Spleen (tissue), 11 donors: ENCODE data around the gene CYP4F3. TPM values are rescaled to one million over a fixed set of nuclear protein-coding genes. Genes with fewer than 3 reads are reported as not detected.

Experiments used
- DNase-seq: peaks from one replicate; pipeline ENCODE4 v3.0.0-alpha.2; 2020
- H3K27ac ChIP-seq, 8 donors: fragments of 200-600 bp; sonication (generic) in 7 of 8; 1 replicate in 4 of 8; 2 replicates in 4 of 8; pipeline versions ENCODE4 v1.5.0 to v1.8.0; 2016 to 2021; ENCODE audit warnings: inconsistent platforms in 4 of 8, mild to moderate bottlenecking in 4 of 8, moderate library complexity in 1 of 8
- H3K27me3 ChIP-seq, 7 donors: fragments of 200-600 bp; sonication (generic) in 6 of 7; replicated peaks in 1 of 7; 1 replicate in 4 of 7; 2 replicates in 3 of 7; pipeline versions ENCODE4 v1.5.0 to v1.8.0; 2016 to 2021; ENCODE audit warnings: inconsistent platforms in 3 of 7, mild to moderate bottlenecking in 1 of 7
- H3K36me3 ChIP-seq, 6 donors: fragments of 200-600 bp; sonication (generic) in 5 of 6; 1 replicate in 4 of 6; 2 replicates in 2 of 6; pipeline versions ENCODE4 v1.5.0 to v1.8.0; 2016 to 2021; ENCODE audit warnings: inconsistent platforms in 2 of 6
- H3K4me1 ChIP-seq, 6 donors: fragments of 200-600 bp; sonication (generic) in 5 of 6; 1 replicate in 3 of 6; 2 replicates in 3 of 6; pipeline versions ENCODE4 v1.5.0 to v1.8.0; 2016 to 2021; ENCODE audit warnings: inconsistent platforms in 3 of 6
- H3K4me3 ChIP-seq, 8 donors: fragments of 200-600 bp; sonication (generic) in 7 of 8; 1 replicate in 4 of 8; 2 replicates in 4 of 8; pipeline versions ENCODE4 v1.5.0 to v1.8.0; 2016 to 2021; ENCODE audit warnings: inconsistent platforms in 4 of 8, mild to moderate bottlenecking in 4 of 8, moderate library complexity in 2 of 8
- H3K9me3 ChIP-seq, 8 donors: fragments of 200-600 bp; sonication (generic) in 7 of 8; 1 replicate in 4 of 8; 2 replicates in 4 of 8; pipeline versions ENCODE4 v1.5.0 to v1.8.0; 2016 to 2021; ENCODE audit warnings: inconsistent platforms in 4 of 8
- CTCF ChIP-seq, 11 experiments: fragments of 200-600 bp in 7 of 11; fragments of 450-650 bp in 4 of 11; sonication (generic) in 4 of 11; IDR thresholded peaks in 8 of 11; conservative IDR thresholded peaks in 3 of 11; 1 replicate in 7 of 11; 2 replicates in 4 of 11; pipeline versions ENCODE4 v1.4.0 to v1.8.0; 2016 to 2021; ENCODE audit warnings: antibody characterized with exemption in 11 of 11, inconsistent platforms in 4 of 11, mild to moderate bottlenecking in 1 of 11
- POLR2A ChIP-seq, 3 donors: fragments of 450-650 bp; IDR thresholded peaks; one replicate each; pipeline ENCODE4 v1.5.1; 2017; ENCODE audit warnings: antibody characterized with exemption in 3 of 3, mild to moderate bottlenecking in 1 of 3
- POLR2AphosphoS5 ChIP-seq, 3 donors: sonication (generic); formaldehyde crosslinking; IDR thresholded peaks; one replicate each; pipeline ENCODE4 v1.5.1; 2017; ENCODE audit warnings: antibody characterized with exemption in 3 of 3
- WGBS, 5 donors: extraction: QIAGEN DNeasy Blood & Tissue Kit in 3 of 5; methylation state at CpG; one replicate each; pipeline versions ENCODE4 v1.1.5 to v1.1.7; 2013 to 2018; 5-methylcytosine and 5-hydroxymethylcytosine counted together
- intact Hi-C: fragments of 100-400 bp; cut with DNase I; formaldehyde crosslinking; loops from one replicate; pipeline ENCODE4 v1.15.0; 2023; ENCODE audit warnings: low total_unique reads
- polyA plus RNA-seq, 3 donors: library from polyadenylated mRNA; stranded (reverse); fragments of 200-250 nt; gene quantifications; one replicate each; pipeline ENCODE4 v1.2.1, GENCODE V29; 2013
- total RNA-seq, 7 donors: library from RNA; depleted of rRNA in 3 of 7; stranded (reverse); fragments of >200 nt in 3 of 7; fragmentation: NEBNext Ultra II Directional in 4 of 7; extraction: Animal tissue kit (Norgen Biotek cat#: 25700) in 4 of 7; gene quantifications; one replicate each; pipeline versions ENCODE4 v1.1.0 to v1.2.1, GENCODE V29; 2016 to 2021
- donor health status: healthy with polysubstance abuse.
- donor health status: DM: no; HTN: no; CAD: no; lungs with moderate emphysema.
- donor health status: DM: no; HTN: no; CAD: no.
- donor health status: Bipolar disorder and iron deficiency.
- donor health status: healthy.
- donor health status: DM: no; HTN: no; CAD: no.
- donor health status: DM: yes; HTN: yes; CAD: no.

CYP4F3 gene
- total and polyA plus RNA-seq, 10 donors: 0.03 to 44.1 (median 5.2) TPM

DNA sequence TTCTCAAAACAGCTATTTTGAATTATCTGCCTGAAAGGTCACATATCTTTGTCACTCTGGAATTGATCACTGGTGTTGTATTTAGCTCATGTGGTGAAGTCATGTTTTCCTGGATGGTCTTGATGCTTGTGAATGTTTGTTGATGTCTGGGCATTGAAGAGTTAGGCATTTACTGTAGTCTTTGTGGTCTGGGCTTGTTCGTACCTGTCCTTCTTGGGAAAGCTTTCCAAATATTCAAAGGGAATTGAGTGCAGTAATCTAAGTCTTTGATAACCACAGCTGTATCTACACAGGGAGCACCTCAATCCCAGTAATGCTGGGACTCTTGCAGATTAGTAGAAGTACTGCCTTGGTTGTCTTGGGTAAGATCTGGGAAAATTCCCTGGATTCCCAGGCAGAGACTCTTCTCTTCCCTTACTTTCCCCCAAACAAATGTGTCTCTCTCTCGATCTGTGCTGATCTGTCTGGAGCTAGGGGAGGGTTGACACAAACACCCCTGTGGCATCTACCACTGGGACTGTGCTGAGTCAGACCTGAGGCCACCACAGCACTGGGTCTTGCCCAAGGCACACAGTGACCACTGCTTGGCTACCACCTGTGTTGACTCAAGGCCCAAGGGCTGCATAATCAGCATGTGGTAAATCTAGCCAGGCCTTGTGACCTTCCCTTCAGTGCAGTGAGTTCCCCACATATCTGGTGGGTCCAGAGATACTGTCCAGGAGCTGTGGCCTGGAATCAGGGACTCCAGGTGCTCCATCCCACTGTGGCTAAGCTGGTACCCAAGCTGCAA, 5.5 kb upstream of the CYP4F3 start:
- TF ChIP-seq CTCF (IDR thresholded peaks at IDR 0.05 in 8 of 11, conservative IDR thresholded peaks at IDR 0.05 in 3 of 11): no peak
- TF ChIP-seq POLR2AphosphoS5 (IDR thresholded peaks at IDR 0.05): no peak
- no peak for TF ChIP-seq POLR2A (IDR thresholded peaks at IDR 0.05)
- Histone ChIP-seq H3K27me3 (peaks cover 0 to 37% (median 0%) of the 10 kb centered on the region in 7 donors), H3K9me3 (peaks cover 0 to 13% (median 2%) of the 10 kb centered on the region in 8 donors), H3K27ac (peak overlapping the region in 6 of 8 donors; percentile 15 to 77 (median 44)), H3K36me3 (no peaks in the 10 kb centered on the region), H3K4me3 (peak overlapping the region in 1 of 8 donors; percentile 7), H3K4me1 (peaks cover 0 to 36% (median 5%) of the 10 kb centered on the region in 6 donors)
- intact Hi-C loops: no loop called here
- 47 to 75% (median 62%) methylated on average over 2 of the region's 2 CpGs for WGBS, 5 donors
- DNase-seq: no peak

GRCh38 chr19:15636026-15636425, 4.7 kb upstream of the CYP4F3 start:
- H3K36me3 ChIP-seq: no peaks in the 10 kb centered on the region
- peaks cover 0 to 13% (median 2%) of the 10 kb centered on the region in 8 donors for H3K9me3 ChIP-seq
- WGBS, 5 donors: 82 to 94% (median 83%) methylated on average over 1 to 2 of the region's 2 CpGs
- H3K27ac ChIP-seq: peak overlapping the region in 6 of 8 donors; percentile 15 to 77 (median 44)
- no peak for DNase-seq
- H3K27me3 ChIP-seq: peaks cover 0 to 31% (median 0%) of the 10 kb centered on the region in 7 donors
- peaks cover 0 to 44% (median 5%) of the 10 kb centered on the region in 6 donors for H3K4me1 ChIP-seq
- TF ChIP-seq POLR2AphosphoS5 (IDR thresholded peaks at IDR 0.05) (no peak), CTCF (IDR thresholded peaks at IDR 0.05 in 8 of 11, conservative IDR thresholded peaks at IDR 0.05 in 3 of 11) (no peak), POLR2A (IDR thresholded peaks at IDR 0.05) (no peak)
- H3K4me3 ChIP-seq: peak overlapping the region in 1 of 8 donors; percentile 7
- intact Hi-C loops: no loop called here

DNA sequence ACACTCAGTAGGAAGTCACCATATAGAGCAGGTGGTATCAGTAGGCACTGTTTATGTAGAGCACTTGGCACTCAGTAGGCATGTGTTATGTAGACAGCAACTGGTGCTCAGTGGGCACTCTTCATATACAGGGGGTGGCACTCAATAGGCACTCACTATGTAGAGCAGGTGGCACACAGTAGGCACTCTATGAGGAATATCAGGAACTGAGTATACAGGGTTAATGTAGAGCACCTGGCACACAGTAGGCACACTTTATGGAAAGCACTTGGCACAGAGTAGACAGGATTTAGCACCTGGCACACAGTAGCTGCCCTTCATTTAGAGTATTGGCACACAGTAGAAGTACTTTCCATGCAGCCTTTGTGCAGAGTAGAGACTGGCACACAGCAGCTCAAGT, 1.1 kb upstream of the CYP4F3 start:
- H3K9me3 ChIP-seq: peaks cover 0 to 8% (median 1%) of the 10 kb centered on the region in 8 donors
- peak overlapping the region in 1 of 8 donors; percentile 49 for H3K4me3 ChIP-seq
- peak overlapping the region in 6 of 8 donors; percentile 68 to 93 (median 80) for H3K27ac ChIP-seq
- TF ChIP-seq POLR2AphosphoS5 (IDR thresholded peaks at IDR 0.05) (no peak), CTCF (IDR thresholded peaks at IDR 0.05 in 8 of 11, conservative IDR thresholded peaks at IDR 0.05 in 3 of 11) (no peak), POLR2A (IDR thresholded peaks at IDR 0.05) (no peak)
- DNase-seq: no peak
- peaks cover 0 to 23% (median 0%) of the 10 kb centered on the region in 7 donors for H3K27me3 ChIP-seq
- peaks cover 0 to 31% (median 3%) of the 10 kb centered on the region in 6 donors for H3K4me1 ChIP-seq
- intact Hi-C loops: no loop called here
- peaks cover 0 to 5% (median 0%) of the 10 kb centered on the region in 6 donors for H3K36me3 ChIP-seq
